ENCODE measurements around the gene METTL4. TPM values are rescaled to one million over a fixed set of nuclear protein-coding genes. Genes with fewer than 3 reads are reported as not detected.

Gene METTL4
- total RNA-seq, 1 donor from 2014 or later, result 13.8 TPM

DNA sequence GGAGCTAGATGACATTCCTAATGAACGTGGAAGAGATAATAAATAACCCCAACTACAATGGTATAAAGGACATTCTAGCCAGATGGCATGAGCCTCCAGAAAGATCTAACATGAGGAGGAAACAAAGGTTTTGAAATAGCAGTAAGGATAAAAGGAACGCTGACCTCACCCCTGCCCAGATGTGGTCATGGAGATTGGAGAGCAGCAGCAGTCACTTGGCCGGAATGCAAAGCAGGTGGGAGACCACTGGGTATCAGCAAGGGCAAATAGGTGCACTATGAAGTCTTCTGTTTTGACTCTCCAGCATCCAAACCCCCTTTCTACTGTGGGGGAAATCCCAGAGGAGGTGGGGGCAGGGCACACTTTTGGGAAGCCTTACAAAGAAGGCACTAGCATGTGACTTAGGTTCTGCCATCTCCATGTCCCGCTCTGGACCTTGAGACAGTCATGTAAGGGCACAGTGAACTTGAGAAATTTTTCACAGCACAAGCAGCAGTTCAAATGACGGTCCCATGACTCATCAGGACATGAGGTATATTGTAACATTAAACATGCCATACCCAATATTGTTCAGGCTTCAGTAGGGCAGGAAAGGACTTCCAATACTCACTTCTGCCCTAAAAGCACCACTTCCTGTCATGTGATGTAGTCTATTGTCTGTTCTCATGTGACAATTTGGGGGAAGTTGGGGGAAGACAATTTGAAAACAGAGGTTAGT, 55.2 kb downstream of the METTL4 start:
- peak; percentile 91 for DNase-seq (ENCODE audit: low read depth)

DNA sequence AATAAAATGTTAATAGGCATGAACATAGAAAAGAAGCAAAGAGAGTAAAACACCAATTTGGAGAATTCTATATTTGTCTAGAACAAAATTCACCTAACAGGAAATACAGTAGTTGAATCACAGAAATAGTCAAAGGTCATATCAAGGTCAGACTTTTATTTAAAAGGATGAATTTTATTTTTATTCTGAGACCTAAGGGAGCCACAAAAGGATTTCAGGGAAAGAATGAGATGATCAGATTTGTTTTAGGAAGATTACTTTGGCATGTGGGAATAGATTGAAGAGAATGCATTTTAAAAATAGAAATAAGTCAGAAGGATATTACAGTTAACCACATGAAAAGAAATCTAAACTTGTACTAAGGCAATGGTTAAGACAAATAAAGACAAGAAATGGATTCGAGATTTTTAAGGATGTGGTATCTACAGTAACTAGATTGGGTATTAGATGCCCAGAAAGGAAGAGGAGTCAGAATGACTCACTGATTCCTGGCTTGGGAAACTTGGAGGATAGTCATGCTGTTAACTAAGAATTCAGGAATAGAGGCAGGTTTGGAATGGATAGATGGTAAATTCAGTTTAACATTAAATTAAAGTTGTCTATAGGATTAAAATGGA, 56.0 kb downstream of the METTL4 start:
- peak; percentile 76 for DNase-seq (ENCODE audit: low read depth)

DNA sequence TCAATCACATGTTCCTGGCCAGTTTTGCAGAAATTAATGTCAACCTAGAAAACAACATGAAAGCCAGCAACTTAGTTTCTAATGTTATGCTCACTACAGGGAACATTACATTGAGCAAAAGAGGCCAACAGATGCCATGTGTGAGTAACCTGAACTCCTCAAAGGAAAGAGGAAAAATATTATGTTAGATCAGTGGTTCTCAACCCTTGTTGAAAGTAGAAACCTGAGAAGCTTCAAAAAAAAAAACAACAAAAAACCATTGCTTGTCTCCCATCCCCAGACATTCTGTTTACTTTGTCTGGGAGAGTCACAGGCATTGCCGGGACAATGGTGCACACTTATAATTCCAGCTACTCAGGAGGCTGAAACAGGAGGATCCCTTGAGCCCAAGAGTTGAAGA, 57.7 kb downstream of the METTL4 start:
- no peak for DNase-seq (ENCODE audit: low read depth)

DNA sequence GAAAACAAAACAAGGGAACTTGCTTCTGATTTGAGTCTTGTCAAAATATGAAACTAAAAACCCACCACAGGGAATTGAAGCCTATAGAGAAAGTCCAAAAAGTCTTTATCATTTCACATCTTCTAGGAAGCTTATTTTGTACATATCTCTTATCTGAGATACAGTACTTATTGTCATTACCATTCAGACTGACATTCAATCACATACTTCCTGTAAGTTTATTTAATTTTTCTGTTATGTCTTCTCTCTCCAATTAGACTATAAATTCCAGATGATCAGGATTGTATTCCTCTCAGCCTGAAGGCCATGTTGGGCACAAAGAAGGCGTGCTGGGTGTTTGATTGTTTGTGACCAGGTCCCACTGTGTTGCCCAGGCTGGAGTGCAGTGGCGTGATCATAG, 59.2 kb downstream of the METTL4 start:
- no peak for DNase-seq (ENCODE audit: low read depth)

DNA sequence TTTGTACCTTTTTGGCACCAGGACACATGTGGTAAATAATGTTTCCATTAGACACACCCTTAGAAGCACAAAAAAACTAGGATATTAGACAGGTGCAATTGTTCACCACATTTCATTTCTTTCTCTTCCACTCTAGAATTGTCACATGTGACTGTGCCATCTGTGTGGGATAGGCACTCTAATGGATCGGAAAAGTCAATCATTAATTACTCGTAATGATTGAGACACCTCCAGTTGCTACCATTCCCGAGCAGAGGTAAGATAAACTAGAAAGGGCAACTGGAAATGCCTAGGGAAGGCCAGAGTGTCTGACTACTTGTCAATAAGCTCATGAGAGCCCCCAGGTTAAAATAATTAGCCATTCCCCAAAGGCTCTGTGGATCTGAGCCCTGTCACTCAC, 59.9 kb downstream of the METTL4 start:
- DNase-seq (ENCODE audit: low read depth), result no peak

DNA sequence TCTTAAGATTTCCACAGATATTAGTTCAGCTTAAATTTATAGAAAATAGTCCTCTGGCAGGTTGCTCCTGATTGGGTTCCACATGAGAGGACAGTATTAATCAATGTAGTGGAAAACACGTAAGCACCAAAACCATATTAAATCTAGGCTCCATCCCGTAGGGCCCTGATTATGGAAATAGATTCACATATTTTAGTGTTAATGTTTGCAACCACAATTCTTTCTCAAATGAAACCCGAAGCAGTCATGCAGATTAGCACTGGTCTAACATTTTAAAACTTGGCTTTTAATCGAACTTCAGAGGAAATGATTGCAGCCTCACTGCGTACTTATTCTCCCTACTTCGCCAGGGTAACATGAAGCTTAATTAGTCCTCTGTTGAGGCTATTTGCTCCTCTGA, 60.9 kb downstream of the METTL4 start:
- peak; percentile 48 for DNase-seq (ENCODE audit: low read depth)

DNA sequence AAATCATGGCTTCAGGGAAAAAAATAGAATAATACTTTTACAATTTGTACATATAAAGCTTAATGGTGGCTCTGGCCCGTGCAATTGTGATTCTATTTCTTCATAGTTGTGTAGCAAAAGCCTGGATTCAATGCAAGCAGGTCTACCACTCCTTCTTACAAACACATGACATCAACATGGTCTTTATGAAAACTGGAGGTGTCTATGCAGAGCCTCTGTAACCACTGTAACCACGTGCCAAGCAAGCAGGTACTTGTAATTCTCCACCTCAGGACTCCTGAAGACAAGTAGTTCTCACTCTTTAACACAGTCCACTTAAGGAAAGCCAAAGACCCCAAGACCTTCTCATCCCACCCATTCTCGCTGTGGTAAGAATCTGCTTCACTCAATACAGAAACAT, 62.6 kb downstream of the METTL4 start:
- no peak for DNase-seq (ENCODE audit: low read depth)

DNA sequence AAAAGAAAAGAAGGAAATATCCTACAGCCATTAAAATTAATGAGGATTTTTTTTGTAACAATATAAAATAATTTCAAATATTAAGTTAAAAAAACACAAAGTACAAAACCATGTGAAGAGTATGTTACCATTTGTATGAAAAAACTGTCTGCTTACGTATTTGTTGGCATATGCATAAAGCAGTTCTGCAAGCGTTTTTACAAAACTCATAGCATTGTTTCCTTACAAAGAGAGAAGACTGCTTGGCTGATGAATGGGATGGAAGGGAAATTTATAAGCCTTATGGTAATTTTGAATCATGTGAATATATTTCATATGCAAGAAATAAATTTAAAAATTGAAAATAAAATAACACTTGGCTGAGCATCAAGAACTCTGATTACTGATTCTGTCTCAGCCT, 63.1 kb downstream of the METTL4 start:
- no peak for DNase-seq (ENCODE audit: low read depth)

- DNase-seq (ENCODE audit: low read depth), result no peak
Observed at GRCh38 chr18:2504642-2505041, 66.7 kb downstream of the METTL4 start.

- no peak for DNase-seq (ENCODE audit: low read depth)
Observed at GRCh38 chr18:2502880-2503279, 68.4 kb downstream of the METTL4 start.

DNA sequence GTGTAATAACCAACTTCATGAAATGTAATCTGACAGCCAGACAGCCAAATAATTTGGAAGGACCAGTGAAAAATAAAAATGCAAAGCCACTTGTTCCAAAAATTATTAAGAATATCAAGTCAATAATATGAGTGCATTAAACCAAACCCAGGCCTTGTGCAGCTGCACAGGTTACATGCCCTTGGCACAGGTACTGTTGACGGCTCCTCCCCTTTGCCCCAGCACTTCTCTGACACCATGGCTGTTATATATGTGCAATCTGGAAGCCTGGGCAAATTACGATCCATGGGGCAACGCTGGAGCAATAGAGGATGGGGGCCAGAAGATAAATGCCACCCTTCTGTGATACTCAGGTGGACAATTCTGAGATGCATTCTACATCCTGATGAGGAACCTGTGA, 68.9 kb downstream of the METTL4 start:
- no peak for DNase-seq (ENCODE audit: low read depth)

DNA sequence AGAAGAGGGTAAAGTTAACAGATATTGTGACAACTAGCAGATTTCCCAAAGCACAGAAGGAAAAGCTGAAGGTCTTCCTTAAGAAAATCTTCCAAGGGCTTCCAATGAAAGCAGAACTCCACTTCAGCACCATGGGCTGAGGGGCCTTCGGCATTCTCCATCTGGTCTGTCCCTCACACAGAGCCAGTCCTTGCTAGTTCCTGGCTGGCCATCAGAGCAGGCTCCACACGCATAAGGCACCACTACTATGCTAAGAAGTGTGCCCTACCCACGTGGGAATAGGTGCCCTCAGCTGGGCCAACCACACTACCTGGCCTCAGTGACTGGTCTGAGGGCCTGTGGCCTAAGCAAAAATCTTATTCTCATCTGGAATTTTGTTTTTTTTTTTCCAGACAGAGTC, 73.5 kb downstream of the METTL4 start:
- no peak for DNase-seq (ENCODE audit: low read depth)

DNA sequence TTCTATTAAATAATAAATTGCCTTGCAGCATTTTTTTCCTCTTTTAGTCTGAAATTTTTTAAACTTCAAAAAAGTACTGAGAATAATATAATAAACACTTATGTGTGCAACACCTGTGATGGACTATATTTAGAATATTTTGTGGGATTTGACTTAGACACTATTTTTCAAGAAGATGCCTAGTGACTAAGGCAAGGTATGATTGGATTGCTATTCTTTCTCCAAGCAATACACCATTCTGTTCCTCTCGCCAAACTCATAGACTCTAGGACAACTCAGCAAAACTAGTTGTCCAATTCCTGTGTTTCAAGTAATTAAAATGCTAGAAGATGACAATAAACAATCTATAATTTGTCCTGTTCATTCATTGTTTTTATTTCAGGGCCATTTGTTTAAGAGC, 75.9 kb downstream of the METTL4 start:
- no peak for DNase-seq (ENCODE audit: low read depth)

- DNase-seq (ENCODE audit: low read depth), result no peak
Observed at GRCh38 chr18:2494921-2495320, 76.4 kb downstream of the METTL4 start.

Other genes with a start within 250 kb of the METTL4 start
- gene NDC80, start 52 bp upstream of the METTL4 start, total RNA-seq, result 1.1 and 13.7 TPM in 2 replicates
- gene SMCHD1, start 84.2 kb upstream of the METTL4 start, total RNA-seq, result 43.1 and 52.7 TPM in 2 replicates

Data from renal cortical epithelial cell (primary cell).